HG03196 (cell line): ENCODE results near the gene CREB5.

Source experiments
- ATAC-seq: cut with Tn5 transposase; IDR thresholded peaks from one replicate; pipeline ENCODE4 v1.9.1; 2021; ENCODE audit not compliant: unreplicated experiment

Gene CREB5

GRCh38 chr7:28434510-28434909, 22.2 kb downstream of the CREB5 start:
- no peak for ATAC-seq

DNA sequence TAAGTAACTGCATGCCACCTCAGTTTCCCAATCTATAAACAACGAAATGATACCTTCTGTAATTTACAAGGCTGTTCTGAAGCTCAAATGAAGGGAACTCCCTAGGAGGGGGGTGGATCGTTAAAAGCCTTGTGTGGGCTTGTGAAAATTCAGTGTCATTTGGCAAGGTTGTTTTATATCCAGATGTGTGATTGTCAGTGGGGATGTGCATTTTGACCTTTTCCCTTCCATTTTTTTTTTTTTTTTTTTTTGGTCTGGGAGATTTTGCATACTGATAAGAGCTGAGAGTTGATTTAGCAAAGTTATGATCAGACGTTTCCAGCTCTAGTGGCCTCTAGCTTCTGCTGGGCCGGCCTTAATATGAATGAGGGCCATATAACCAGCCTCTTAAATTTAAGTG, 22.8 kb downstream of the CREB5 start:
- ATAC-seq = no peak

DNA sequence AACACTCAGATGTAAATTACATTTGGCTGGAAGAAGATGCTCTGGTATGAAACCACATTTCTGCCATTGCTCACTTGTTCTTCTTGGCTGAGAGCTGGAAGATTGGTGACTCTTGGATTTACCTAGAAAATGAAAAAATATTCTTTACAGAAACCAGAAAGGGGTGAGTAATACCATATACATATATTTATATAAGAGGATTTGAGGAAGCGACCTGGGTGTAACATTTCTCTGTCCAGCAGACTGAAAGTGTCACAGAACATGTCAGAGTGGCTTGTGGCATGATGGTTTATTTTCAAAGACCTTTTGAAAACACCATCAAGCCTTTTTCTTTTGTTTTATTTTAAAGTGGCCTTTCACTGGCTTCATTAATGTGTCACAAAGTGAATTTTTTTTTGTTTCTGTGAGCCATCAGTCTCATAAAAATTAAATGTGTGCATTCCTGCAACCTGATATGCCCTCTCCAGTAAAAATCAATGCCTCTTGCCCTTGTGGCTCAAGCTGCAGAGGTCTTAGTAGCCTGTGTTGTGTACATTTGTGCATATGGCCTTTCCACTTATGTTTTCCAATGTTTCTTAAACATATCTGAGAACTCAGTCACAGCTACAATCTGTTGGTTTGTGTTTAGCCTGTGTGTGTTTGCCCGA, 23.5 kb downstream of the CREB5 start:
- no peak for ATAC-seq

GRCh38 chr7:28440055-28440601, 27.8 kb downstream of the CREB5 start:
- no peak for ATAC-seq

- no peak for ATAC-seq
These were observed 30.5 kb downstream of the CREB5 start for GRCh38 chr7:28442540-28443420.

DNA sequence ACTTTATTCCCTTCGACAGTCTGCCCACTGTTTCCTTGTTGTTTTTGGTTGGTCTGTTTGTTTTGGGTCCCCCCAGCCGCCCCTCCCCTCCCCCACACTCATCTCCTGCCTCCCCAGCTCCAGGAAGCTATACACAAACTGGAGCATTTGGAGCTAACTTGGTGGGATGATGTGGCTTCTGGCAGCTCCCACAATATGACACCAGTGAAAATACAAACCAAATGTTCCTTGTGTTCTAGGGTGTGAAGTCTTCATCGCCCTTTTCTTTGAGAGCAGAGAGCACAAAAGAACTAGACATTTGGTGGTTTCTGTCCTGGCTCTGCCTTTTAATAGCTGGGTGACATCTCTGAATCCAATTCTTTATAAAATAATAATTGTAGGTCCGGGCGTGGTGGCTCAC, 33.8 kb downstream of the CREB5 start:
- ATAC-seq = no peak

DNA sequence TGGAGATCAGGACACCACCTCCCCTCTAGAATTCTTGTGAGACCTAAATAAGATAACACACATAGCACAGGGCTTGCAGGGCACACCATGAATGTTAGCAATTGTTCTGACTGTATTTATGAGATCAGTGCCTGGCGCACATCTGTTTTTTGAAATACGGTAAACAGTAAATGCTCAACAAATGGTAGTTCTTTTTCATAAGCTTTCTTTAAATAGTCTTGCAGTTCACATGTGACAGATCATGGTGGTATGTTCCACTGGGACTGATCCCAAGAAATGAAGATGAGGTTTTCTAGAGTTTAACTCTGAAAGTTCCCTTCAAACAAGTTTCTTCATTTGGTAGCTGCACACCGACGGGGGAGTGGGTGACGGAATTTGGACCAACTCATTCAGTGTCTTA, 34.8 kb downstream of the CREB5 start:
- no peak for ATAC-seq

GRCh38 chr7:28448708-28449107, 36.4 kb downstream of the CREB5 start:
- no peak for ATAC-seq

- ATAC-seq = no peak
These were observed 40.4 kb downstream of the CREB5 start for GRCh38 chr7:28452681-28453080.

DNA sequence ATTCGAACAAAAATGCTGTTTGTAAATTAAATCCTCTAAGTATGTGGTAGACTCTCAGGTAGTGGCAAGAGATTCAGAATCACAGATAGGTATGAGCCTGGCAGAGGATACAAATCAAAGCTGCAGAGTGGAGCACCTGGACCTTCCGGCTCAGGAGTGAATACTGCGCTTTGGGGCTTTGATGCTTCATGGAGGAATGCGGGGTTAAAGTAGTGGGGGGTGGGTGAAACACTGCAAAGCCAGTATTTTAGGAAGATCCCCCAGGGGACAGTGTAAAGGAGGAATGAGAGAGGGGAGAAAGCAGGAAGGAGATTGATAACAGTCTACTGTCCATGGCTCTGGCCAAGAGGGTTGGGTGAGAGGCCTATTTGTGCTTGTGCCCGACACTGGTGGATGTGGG, 43.2 kb downstream of the CREB5 start:
- no peak for ATAC-seq

DNA sequence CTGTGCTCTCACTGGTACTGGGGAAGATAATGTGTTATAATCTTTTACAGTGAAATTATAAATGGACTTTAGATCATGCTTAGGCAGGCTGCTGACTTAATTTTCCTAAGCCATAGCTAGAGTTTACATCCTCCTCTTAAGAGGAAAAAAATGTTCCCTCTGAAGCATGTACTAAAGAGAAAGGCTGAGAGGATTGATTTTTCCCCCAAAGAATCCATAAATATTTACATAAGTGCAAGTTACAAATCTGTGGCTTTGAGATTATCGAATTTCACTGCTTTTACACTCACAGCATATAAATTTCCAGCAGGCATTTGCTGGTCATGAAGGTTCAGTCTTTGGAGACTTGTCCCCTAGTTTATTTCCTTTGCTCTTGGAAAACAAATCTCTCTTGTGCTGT, 43.7 kb downstream of the CREB5 start:
- ATAC-seq = no peak

DNA sequence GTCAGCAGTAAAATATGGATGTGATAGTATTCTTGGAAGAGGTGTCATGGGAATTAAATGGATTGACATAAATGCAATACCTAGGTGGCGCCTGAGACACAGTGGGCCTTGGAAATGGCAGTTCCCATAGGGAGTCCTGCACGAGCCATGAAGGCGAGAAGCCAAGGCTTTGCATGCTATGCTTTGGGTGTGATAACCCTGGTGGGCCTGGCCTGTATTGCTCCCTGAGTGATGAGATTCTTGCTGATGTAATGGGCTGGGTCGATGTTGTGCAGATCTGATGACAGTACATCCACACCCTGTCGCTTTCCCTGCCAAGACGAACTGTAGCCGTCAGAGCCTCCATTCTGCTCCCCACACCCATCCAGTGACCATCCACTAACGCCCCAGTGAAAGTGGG, 46.4 kb downstream of the CREB5 start:
- ATAC-seq = no peak

GRCh38 chr7:28459306-28459705, 47.0 kb downstream of the CREB5 start:
- ATAC-seq = no peak

- ATAC-seq = no peak
These were observed 53.4 kb downstream of the CREB5 start for GRCh38 chr7:28465697-28466096.

DNA sequence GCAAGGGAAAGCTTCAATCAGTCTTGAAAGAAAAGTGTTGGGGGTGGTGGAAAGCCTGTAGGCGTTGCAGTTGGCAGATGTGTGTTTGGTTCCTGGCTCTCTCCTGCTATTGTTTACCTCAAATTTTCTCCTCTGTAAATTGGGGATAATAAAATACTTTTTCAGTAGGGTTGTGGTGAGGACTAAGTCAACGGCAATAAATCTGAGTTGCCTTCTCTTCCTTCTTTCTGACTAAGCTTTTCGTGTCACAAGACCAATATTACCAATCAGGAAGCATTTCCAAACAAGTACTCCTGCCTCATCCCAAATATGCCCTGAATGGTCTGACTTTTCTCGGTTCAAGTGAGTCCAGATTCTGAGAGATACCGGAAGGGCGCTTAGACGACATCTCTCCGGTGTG, 54.0 kb downstream of the CREB5 start:
- ATAC-seq = no peak

GRCh38 chr7:28466885-28467284, 54.6 kb downstream of the CREB5 start:
- ATAC-seq = no peak

GRCh38 chr7:28469562-28469961, 57.2 kb downstream of the CREB5 start:
- no peak for ATAC-seq

DNA sequence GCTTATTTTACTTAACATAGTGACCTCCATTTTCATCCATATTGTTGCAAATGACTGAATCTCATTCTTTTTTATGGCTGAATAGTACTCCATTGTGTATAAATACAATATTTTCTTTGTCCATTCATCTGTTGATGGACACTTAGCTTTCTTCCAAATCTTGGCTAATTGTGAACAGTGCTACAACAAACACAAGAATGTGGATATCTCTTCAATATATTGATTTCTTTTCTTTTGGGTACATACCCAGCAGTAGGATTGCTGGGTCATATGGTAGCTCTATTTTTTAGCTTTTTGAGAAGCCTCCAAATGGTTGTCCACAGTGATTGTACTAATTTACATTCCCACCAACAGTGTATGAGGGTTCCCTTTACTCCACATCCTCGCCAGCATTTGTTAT, 58.0 kb downstream of the CREB5 start:
- no peak for ATAC-seq

DNA sequence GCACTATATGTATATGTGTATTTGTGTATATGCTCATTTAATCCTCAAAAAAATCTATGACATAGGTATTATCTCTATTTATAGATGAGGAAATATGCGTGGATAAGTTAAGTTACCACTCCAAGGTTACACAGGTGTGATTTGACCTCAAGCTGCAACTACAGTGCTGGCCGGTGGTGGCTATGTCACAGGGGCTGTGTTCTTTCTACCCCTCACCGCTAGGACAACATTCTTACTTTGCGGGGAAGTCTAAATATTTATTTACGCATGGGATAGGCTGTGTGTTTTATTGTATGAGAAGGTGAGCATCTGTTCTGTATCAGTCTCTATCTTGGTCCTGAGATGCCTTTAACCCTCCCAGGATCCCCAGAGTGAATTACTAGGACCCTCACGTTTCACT, 60.0 kb downstream of the CREB5 start:
- no peak for ATAC-seq

GRCh38 chr7:28473571-28474281, 61.4 kb downstream of the CREB5 start:
- no peak for ATAC-seq

DNA sequence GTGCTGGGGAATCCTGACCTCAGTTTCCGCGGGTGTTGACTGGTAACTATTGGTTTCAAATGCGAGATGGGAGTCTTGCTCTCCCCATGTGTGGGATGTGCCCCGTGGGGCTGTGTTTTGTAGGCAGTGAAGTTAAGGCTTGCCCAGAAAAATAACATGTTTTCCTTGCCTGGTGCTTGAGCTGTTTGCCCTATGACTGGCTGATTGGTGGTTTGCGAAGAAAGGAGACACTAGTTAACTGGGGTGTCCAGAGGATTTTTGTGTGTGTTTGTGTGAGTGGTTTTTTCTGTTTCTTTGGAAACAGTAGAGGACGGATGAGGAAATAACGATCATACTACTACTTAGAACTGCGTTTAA, 61.9 kb downstream of the CREB5 start:
- ATAC-seq = no peak

GRCh38 chr7:28474640-28475039, 62.3 kb downstream of the CREB5 start:
- ATAC-seq = no peak
